HG02588 (cell line): ENCODE measurements around the gene ENAH.
"Not testable (repeated sequence)": the region's sequence is repeated elsewhere in the genome, so short reads cannot be mapped to it uniquely, and the experiment has no call there.

Source experiments
- ATAC-seq: cut with Tn5 transposase; IDR thresholded peaks from one replicate; pipeline ENCODE4 v1.9.1; 2021; ENCODE audit warnings: mild to moderate bottlenecking, moderate library complexity; ENCODE audit not compliant: unreplicated experiment

ENAH gene

GRCh38 chr1:225652729-225653462 lies at the start of gene ENAH:
Gene ENAH (minus strand): TSS chr1:225653123. CDS start chr1:225652690, 433 bp downstream.
- ATAC-seq: peak; percentile 59

- ATAC-seq: no peak
Measured at GRCh38 chr1:225700889-225701465, 48.1 kb upstream of the ENAH start.

DNA sequence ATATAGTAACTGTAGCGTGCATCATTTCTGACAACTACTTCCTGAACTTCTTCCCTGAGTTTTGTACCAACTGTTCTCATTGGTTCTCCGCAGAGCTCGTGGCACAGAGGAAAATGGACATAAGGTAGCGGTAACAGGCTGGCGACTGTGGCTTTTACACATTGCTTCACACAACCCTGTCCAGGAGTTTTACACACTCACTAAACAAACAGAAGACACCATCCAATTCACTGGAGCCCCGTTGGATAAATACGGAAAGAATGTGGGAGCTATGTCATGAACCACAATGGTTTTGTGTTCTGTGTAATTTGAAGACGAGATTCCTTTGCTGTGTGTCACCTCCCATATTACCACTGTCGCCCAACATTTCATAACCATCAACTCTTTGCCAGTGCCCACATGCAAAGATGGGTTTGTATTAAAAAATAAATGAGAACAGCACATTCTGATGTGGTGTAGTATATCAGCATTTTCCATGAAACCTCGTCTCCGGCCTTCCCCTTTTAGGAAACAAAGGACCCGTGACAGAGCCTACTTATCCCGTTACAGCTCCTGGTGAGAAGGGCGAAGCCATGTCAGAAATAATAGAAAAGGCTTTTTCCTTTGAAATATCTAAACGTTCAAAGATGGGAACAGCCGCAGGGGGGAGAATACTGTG lies 47.4 kb upstream of the ENAH start:
- no peak for ATAC-seq

- ATAC-seq: no peak
Measured at GRCh38 chr1:225699336-225699735, 46.4 kb upstream of the ENAH start.

GRCh38 chr1:225698194-225698593 lies 45.3 kb upstream of the ENAH start:
- ATAC-seq: not testable (repeated sequence)

DNA sequence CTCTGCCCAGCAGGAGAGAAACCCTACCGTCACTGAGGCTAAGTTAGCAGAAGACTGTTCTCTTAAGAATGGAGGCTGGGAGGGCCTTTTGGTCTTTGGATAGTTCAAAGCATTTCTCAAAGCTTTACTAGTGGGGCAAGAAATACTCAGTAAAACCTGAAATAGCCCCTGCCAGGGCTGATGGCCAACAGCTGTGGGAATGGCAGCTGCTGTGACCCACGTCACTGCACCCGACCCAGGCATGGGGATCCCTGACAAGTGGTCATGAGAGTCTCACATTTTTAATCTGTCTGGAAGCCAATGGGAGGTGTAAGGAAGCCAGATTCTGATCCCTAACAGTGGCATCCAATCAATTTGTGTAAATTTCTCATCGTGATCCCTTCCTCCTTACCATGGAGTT lies 44.5 kb upstream of the ENAH start:
- ATAC-seq: no peak

- no peak for ATAC-seq
Measured at GRCh38 chr1:225695578-225696337, 42.8 kb upstream of the ENAH start.

DNA sequence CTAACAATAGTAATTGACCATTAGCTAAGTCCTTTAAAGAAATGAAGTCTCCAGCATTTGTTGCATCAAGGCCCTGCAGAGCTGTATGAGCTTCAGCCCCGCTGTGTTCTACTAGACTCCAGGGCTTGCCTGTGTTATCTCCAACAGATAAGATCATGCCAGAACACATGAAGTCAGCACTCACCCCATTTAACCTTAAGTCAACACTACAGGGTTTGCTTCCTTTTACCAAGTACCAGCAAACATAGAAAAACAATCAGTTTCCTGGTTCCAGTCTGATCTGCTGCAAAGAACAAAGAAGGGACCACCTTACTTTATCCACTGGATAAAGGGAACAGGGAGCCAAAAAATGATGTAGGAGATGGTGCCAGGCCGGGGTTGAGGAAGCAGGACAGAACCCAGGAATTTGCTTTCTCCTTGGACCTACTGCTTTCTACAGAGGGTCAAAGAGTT lies 41.3 kb upstream of the ENAH start:
- ATAC-seq: no peak

DNA sequence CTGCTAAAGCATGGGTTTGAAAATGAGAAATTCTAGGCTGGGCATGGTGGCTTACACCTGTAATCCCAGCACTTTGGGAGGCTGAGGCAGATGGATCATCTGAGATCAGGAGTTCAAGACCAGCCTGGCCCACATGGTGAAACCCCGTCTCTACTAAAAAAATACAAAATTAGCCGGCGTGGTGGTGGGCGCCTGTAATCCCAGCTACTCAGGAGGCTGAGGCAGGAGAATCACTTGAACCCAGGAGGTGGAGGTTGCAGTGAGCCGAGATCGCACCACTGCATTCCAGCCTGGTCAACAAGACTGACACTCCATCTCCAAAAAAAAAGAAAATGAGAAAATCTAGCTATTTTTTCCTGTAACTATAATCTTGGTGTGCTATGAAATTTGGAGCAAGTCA lies 40.8 kb upstream of the ENAH start:
- ATAC-seq: not testable (repeated sequence)

GRCh38 chr1:225693085-225693696 lies 40.3 kb upstream of the ENAH start:
- ATAC-seq: no peak

GRCh38 chr1:225692517-225692879 lies 39.6 kb upstream of the ENAH start:
- ATAC-seq: no peak

- no peak for ATAC-seq
Measured at GRCh38 chr1:225691861-225692516, 39.1 kb upstream of the ENAH start.

DNA sequence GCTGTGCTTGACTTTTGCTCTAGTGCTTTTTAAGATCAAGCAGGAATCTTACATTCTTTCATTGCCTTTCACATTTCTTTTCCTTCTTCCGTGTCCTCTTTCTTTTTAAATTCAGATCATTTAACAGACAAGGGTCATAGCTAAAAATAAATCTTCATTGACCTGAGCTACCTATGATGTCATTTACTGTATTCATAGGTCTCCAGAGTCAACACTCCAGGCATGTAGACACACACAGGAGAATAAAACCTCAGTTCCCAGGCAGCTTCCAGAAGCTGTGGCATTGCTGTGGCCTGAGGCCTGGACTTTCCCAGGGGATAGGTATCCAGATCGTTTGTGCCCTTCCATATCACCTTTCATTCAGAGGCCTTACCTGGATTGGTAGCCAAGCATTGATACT lies 38.5 kb upstream of the ENAH start:
- ATAC-seq: no peak

- no peak for ATAC-seq
Measured at GRCh38 chr1:225689882-225690459, 37.0 kb upstream of the ENAH start.

GRCh38 chr1:225688345-225688744 lies 35.4 kb upstream of the ENAH start:
- ATAC-seq: no peak

GRCh38 chr1:225685476-225686176 lies 32.7 kb upstream of the ENAH start:
- ATAC-seq: no peak

DNA sequence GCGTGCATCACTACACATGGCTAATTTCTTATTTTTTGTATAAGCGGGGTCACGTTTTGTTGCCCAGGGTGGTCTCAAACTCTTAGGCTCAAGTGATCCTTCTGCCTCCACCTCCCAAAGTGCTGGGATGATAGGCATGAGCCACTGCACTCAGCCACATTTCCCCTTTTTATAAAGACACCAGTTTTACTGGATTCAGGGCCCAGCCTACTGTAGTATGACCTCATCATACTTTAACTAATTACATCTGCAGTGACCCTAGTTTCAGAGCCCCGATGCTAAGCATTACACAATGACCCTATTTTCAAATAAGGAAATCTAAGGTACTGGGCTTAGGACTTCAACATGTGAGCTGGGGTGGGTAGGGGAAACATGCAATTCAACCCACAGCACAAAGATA lies 31.8 kb upstream of the ENAH start:
- no peak for ATAC-seq

DNA sequence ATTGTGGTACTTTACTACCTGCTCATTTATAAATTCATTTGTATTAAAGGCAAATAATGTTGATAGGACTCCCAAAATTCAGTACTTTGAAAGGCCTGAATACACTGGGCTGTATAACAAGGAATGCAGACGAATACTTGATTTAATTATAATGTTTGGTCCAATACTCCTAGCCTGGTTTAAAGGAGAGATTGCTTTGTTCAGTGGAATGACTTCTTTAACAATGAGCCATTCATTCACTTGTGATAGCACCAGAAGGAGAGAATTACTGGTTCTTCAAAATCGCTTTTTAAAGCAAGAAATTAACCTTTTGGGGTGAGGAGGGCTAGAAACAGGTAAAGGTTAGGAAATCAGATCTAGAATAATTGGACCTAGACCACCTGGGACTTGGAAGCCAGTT lies 28.3 kb upstream of the ENAH start:
- no peak for ATAC-seq

DNA sequence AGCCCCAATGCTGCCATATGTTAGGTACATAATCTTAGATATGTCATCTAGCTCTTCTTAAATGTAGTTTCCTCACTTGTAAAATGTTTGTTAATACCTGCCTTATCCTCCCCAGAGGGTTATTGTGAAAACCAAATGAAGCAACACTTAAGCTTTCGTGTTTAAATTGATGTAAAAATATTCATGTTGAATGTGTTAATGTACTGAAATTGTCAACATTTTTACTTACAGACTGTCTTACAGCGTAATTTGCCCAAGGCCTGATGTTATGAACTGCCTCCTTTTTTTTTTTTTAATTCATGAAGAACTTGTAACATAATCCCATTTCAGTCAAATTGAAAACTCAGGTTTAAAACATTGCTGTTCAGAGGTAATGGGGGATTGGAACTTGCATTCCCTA lies 25.6 kb upstream of the ENAH start:
- ATAC-seq: no peak
